AG04449 (cell line): ENCODE measurements around the gene VCY1B.
"Not testable (repeated sequence)": the region's sequence is repeated elsewhere in the genome, so short reads cannot be mapped to it uniquely, and the experiment has no call there.

ENCODE experiments used
- CTCF ChIA-PET: fragments of 350-600 bp; formaldehyde crosslinking; extraction: SDS; loops from one replicate; lab custom pipeline; 2021; ENCODE audit warnings: antibody characterized with exemption; lab: Yijun Ruan, JAX
- POLR2A ChIA-PET: fragments of 400-600, 350-600 bp; formaldehyde crosslinking; extraction: SDS; loops from one replicate; lab custom pipeline; 2020; ENCODE audit warnings: antibody characterized with exemption, inconsistent platforms; lab: Yijun Ruan, JAX
- DNase-seq: peaks from one replicate; pipeline ENCODE4 v3.0.0-alpha.2; 2010; ENCODE audit warnings: low read depth, low spot score
- H3K4me3 ChIP-seq: 2 replicates; pipeline ENCODE4 v1.5.1; 2011; ENCODE audit warnings: low read depth, mild to moderate bottlenecking, control low read depth, low read length
- CTCF ChIP-seq: IDR thresholded peaks from one replicate; pipeline ENCODE4 v1.5.1; 2011; ENCODE audit warnings: mild to moderate bottlenecking, moderate library complexity, low read length, control low read depth, inconsistent platforms; ENCODE audit not compliant: insufficient read depth; ENCODE audit errors: missing control alignments

The VCY1B gene

GRCh38 chrY:14055927-14056326 is at the start of gene VCY1B:
Gene VCY1B (plus strand): TSS chrY:14056227. CDS start chrY:14056290, 63 bp downstream.
- CTCF ChIA-PET = not testable (repeated sequence)

GRCh38 chrY:14011916-14012315 is 44.1 kb upstream of the VCY1B start:
- DNase-seq, H3K4me3 ChIP-seq, CTCF ChIA-PET, POLR2A ChIA-PET: not testable (repeated sequence)

More at GRCh38 chrY:14055927-14056326, at the start of gene VCY1B:
- DNase-seq, POLR2A ChIA-PET, H3K4me3 ChIP-seq: not testable (repeated sequence)

GRCh38 chrY:14030395-14030794 is 25.6 kb upstream of the VCY1B start:
- H3K4me3 ChIP-seq, CTCF ChIA-PET, POLR2A ChIA-PET, DNase-seq: not testable (repeated sequence)

GRCh38 chrY:14085877-14086276 is 29.9 kb downstream of the VCY1B start:
- ChIA-PET POLR2A (no interaction called here), CTCF (no interaction called here)
- H3K4me3 ChIP-seq = no peak overlapping the region
- DNase-seq = no peak
- no peak for TF ChIP-seq CTCF
